DMS 273 treated with DMSO at 0.1 percent for 48 hours (cell line): Measurements from ENCODE around the gene NR2C1.
A peak's percentile ranks its signal among the peaks of the same experiment; 100 is the strongest.

ENCODE experiments used
- DNase-seq: peaks from one replicate; lab custom pipeline; 2025; lab: John Stamatoyannopoulos, UW

NR2C1 gene

GRCh38 chr12:95083938-95084337 lies 10.5 kb upstream of the NR2C1 start:
- DNase-seq = no peak

- no peak for DNase-seq
These were observed 10.1 kb upstream of the NR2C1 start for GRCh38 chr12:95083471-95083870.

DNA sequence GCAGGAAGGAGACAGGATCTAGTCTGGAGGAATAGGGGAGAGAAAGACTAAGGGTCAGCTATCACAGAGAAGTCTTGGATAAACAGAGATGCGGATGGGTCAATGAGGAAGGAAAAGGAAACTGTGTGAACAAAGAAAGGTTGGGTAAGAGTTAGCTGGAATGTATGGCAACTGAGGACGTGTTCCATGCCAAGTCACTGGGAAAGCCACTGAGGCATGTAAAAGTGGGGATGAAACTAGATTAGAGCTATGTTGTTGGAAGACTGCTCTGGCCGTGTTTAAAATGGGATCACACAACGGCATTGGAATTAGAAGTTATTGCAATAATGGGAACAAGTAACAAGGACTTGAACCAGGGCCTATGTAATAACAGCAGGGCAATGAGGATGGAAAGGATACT lies 3.9 kb upstream of the NR2C1 start:
- DNase-seq = no peak

DNA sequence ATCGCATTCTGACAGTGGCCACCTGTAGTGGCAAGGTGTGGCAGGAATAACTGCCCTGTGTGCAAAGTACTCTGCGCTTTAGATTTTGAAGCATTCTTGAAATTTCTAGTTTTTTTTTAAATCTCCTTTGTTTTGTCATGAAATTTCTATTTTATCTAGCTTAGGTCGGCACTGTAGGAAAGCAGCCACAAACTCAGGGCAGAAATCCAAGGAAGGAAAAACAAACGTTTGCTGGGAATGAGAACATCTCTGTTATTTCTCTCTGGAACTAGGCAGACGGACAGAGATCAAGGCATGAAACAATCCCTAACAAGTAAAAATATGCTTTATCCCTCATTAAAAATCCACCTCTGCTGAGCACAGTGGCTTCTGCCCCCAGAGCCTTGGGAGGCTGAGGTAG lies 1.3 kb upstream of the NR2C1 start:
- no peak for DNase-seq

DNA sequence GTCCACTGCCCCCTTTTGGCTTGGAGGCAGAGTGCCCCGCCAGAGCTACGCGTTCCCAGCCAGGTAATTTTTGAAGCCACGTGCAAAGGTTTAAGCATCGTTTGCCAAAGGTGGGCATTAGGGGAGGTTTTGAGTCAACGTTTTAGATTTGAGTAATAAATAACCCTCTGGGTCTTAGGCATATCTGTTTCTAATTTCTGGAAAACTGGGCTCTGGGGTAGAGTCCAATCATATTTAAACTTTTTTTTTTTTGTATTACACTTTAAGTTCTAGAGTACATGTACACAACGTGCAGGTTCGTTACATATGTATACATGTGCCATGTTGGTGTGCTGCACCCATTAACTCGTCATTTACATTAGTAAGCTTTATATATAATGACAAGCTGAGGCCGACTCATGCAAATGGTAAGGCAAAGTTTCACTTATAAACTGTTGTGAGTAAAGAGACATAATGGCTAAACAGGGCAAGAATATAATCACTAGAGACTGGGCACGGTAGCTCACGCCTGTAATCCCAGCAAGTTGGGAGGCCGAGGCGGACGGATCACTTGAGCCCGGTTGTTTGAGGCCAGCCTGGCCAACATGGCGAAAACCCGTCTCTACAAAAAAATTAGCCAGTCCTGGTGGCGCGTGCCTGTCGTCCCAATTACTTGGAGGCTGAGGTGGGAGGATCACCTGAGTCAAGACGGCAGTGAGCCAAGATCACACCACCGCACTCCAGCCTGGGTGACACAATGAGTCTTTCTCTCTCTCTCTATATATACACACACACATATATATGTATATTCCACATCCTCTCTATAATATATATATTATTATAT lies 491 bp upstream of the NR2C1 start:
- DNase-seq = no peak

- no peak for DNase-seq
These were observed 3.0 kb downstream of the NR2C1 start for GRCh38 chr12:95070378-95070777.

GRCh38 chr12:95066091-95066855 lies 7.1 kb downstream of the NR2C1 start:
- no peak for DNase-seq

DNA sequence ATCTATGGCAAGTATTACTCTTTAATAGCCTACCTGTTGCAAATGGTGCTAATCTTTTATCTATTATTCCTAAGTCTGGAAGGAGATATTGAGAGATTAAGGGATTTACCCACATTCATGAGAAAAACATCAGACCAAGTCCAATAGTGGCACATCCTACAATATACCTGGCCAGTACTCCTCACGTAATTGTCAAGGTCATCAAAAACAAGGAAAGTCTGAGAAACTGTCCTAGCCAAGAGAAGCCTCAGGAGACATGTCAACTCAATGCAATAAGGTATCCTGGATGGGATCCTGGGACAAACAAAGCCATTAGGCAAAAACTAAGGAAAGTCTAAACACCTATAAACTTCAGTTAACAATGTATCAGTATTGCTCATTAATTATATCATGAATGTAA lies 12.5 kb downstream of the NR2C1 start:
- no peak for DNase-seq

DNA sequence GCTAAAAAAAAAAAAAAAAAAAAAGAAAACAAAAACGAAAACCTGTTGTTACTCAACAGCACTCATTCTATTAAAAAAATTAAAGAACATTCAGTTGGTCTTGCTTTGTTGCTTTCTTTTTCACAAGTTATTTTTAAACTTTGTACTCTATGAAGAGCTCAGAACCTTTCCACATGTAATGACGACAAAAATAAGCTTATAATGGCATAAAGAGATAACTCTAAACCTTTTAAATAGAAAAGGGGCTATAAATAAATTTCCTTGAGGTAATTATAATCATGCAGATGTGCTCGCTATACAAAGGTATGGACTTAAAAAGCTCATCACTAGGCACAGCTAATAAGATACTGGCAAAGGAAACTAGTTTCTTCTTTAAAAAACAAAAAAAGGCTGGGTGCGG lies 13.4 kb downstream of the NR2C1 start:
- DNase-seq = no peak

DNA sequence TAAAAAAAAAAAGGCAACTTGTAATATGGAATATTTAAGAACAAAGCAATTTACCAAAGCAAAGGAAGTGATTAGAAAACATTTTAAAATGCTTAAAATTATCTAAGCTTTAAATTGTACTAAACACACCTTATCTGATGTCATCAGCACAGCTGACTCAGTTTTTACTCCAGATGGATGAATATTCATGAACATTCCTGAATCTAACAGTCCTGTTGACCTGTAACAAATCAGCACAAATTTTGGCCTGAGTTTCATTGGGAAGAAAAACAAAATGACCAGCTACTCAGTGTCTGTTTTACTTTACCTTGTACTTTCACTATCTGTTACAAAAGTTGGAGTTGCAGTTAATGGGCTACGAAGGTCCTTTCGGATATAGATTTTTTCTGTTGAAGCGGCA lies 16.0 kb downstream of the NR2C1 start:
- DNase-seq = no peak

DNA sequence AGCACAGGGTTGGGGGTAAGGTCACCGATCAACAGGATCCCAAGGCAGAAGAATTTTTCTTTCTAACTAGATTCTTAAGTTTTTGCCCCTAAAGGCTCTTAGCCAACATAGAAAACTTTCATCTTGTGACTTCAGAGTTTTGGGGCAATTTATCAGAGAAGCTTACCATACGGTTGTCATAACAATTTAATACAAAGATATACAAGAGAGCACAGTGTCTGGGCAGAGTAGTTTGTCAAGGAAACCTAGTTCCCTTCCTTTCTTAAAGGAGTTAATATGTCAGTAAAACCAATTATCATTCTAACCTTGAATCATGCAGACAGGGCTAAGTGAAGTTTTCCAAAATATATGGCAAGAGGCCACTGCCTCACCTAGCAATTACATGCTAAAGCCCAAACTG lies 18.4 kb downstream of the NR2C1 start:
- no peak for DNase-seq

- DNase-seq = no peak
These were observed 19.2 kb downstream of the NR2C1 start for GRCh38 chr12:95054206-95054605.

- DNase-seq = no peak
These were observed 22.2 kb downstream of the NR2C1 start for GRCh38 chr12:95051241-95051640.

- DNase-seq = no peak
These were observed 35.5 kb downstream of the NR2C1 start for GRCh38 chr12:95037906-95038305.

DNA sequence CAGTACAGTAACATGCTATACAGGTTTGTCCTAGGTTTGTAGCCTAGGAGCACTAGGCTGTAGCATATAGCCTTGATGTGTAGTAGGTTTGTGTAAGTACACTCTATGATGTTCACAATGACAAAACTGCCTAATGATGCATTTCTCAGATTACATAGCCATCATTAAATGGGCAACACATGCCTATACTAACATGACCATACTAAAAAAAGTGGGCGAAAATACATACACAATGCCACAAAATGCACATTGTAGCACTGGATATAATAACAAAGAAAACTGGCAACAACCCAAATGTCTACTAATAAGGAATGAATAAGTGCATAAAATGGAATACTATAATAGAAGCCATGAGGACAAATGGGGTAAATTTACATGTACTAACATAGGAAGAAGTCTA lies 38.7 kb downstream of the NR2C1 start:
- DNase-seq = no peak

- no peak for DNase-seq
These were observed 50.9 kb downstream of the NR2C1 start for GRCh38 chr12:95022477-95022876.

- DNase-seq = no peak
These were observed 55.9 kb downstream of the NR2C1 start for GRCh38 chr12:95017482-95017881.

DNA sequence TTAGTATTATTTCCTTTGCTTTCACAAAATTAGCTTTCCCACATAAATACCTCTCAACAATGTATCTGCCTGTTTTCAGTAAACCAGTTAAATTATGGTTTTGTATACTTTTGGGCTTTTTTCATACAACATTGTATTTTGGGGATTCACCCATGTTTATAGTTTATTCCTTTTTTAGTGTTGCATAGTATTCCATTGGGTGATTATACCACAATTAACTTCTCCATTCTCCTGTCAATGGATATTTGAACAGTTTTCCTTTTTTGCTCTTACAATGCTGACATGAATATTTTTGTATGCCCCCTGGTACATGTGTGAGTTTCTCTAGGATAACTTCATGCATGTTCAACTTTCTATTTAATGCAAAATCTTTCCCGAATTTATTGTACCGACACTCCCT lies 57.3 kb downstream of the NR2C1 start:
- no peak for DNase-seq

GRCh38 chr12:95014554-95014953 lies 58.9 kb downstream of the NR2C1 start:
- DNase-seq = no peak

- DNase-seq = no peak
These were observed 67.2 kb downstream of the NR2C1 start for GRCh38 chr12:95006206-95006605.

DNA sequence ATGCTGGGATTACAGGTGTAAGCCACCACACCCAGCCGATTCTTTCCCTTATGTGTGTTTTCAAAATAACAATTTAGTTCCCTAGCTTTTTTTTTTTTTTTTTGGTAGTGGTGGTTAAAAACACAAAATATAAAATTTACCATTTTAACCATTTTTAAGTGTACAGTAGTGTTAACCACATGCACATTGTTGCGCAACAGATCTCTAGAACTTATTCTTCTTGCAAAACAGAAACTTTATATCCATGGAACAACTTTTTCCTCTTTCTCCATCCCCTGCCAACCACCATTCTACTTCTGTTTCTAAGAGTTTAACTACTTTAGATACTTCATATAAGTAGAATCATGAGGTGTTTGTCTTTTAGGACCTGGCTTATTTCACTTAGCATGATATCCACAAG lies 68.8 kb downstream of the NR2C1 start:
- no peak for DNase-seq

GRCh38 chr12:95003921-95004272 lies 69.5 kb downstream of the NR2C1 start:
- DNase-seq = no peak

GRCh38 chr12:95003213-95003920 lies 70.1 kb downstream of the NR2C1 start, which contains the start of gene NDUFA12:
Gene NDUFA12 (minus strand): TSS chr12:95003697. CDS start chr12:95003680, 17 bp downstream.
- DNase-seq = peak; percentile 84
